ENCODE data around the gene VRK2.
"Not testable (repeated sequence)": the region's sequence is repeated elsewhere in the genome, so short reads cannot be mapped to it uniquely, and the experiment has no call there.

DNA sequence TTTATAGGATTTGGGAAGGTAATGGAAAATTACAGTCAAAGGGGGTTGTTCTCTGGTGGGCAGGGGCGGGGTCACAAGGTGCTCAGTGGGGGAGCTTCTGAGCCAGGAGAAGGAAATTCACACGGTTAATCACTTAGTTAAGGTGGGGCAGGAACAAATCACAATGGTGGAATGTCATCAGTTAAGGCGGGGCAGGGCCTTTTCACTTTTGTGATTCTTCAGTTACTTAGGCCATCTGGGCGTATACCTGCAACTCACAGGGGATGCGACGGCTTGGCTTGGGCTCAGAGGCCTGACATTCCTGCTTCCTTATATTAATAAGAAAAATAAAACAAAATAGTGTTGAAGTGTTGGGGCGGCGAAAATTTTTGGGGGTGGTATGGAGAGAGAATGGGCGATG, 67.0 kb downstream of the VRK2 start:
- TF ChIP-seq, protein P1, sequence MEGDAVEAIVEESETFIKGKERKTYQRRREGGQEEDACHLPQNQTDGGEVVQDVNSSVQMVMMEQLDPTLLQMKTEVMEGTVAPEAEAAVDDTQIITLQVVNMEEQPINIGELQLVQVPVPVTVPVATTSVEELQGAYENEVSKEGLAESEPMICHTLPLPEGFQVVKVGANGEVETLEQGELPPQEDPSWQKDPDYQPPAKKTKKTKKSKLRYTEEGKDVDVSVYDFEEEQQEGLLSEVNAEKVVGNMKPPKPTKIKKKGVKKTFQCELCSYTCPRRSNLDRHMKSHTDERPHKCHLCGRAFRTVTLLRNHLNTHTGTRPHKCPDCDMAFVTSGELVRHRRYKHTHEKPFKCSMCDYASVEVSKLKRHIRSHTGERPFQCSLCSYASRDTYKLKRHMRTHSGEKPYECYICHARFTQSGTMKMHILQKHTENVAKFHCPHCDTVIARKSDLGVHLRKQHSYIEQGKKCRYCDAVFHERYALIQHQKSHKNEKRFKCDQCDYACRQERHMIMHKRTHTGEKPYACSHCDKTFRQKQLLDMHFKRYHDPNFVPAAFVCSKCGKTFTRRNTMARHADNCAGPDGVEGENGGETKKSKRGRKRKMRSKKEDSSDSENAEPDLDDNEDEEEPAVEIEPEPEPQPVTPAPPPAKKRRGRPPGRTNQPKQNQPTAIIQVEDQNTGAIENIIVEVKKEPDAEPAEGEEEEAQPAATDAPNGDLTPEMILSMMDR (IDR thresholded peaks at IDR 0.05) = not testable (repeated sequence)
- not testable (repeated sequence) for TF ChIP-seq POLR2A (IDR thresholded peaks at IDR 0.05)
